RKO (cell line): ENCODE results near the gene ARHGAP31.
"Not testable (repeated sequence)": the region's sequence is repeated elsewhere in the genome, so short reads cannot be mapped to it uniquely, and the experiment has no call there.

Experiments used
- DNase-seq: peaks from one replicate; pipeline ENCODE4 v3.0.0-alpha.2; 2016; ENCODE audit warnings: low spot score

ARHGAP31 gene

DNA sequence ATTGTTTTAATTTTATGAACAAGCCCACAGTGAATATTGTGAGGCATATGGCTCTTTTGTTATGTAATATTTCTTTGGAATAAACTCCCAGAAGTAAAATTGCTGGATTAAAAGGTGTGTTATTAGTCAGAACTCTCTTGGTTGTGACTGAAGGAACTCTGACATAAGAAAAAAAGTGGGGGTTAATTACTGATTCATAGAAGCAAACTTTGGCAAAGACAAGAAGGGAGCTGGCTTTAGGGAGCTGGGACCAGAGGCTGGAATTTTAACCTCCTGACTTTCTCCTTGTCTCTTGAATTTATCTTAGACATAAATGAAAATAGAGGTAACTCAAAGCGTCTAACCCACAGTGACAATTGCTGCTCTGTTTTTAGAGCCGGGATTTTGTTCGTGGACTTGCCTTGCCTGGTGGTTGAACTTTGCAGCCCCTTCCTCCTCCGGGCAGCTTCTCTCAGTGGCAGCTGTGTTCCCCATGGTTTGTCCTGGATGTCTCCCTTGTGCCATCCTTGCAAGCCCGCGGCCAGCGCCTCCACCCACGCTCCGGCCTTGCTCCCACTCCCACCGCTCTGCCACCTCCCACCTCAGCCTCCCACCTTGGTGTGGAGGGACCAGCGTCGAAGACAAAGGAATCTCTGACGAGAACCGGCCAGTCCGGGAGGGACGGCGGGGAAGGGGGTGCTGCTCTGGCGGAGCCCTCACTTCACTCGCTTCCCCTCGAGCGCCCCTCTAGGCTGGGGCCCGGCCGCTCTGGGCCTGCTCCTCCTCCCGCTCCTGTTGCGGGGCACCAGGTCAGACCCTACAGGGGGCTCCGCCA is 28.0 kb downstream of the ARHGAP31 start:
- peak; percentile 86 for DNase-seq

DNA sequence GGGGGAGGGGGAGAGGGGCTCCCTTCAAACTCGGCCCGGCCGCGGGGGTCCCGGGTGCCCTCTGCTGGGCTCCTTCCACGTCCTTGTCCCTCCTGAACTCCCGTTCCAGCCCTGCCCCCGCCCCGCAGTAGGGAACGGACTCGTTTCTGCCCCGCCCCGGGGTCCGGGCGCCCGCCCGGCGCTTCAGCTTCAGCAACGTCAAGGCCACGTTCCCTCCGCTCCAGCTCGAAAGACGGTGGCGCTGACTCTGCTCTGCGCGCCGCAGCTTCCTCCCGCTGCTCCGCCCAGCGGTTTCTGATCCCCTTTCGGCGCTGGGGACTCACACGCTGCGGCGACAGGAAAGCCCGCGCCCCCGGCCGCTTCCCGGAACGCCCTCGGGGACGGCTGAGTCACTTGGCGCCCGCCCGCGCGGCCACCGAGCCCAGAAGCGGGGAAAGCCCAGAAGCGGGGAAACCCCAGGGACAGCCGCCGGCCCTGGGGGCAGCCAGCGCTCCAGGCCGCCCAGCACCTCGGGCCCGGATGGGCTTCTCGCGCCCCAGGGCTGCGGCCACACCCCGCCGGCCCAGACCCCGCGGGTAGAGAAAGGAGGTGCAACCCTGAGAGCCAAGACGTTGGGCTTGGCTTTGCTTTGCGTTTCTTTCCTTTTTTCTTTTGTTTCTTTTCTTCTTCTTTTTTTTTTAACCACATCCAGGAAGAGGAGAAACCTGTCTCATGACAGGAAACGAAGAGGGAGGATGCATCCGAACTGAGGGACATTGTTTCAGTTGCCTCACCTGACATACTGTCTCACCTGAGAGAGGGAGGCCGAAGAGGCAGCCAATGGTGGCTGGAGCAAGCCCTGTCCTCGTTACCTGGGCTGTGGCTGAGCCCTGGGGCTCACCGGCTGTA is 28.9 kb downstream of the ARHGAP31 start:
- peak; percentile 86 for DNase-seq

DNA sequence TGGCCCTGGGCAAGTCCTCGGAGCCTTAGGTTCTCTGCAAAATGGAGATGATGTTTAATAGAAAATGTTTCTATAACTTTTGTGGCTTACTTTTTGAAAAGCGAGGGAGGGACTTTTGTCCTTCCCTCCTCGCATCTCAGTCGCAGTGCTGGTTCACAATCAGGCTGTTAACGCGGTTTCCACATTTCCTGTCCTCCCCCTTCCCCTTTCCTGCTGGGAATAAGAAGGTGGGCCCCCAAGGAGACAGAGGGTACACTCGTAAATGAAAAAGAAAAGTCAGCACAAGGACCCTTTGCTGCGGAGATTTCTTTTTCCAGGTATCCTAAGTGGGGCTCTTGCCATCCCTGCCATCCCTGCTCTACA is 29.5 kb downstream of the ARHGAP31 start:
- no peak for DNase-seq

DNA sequence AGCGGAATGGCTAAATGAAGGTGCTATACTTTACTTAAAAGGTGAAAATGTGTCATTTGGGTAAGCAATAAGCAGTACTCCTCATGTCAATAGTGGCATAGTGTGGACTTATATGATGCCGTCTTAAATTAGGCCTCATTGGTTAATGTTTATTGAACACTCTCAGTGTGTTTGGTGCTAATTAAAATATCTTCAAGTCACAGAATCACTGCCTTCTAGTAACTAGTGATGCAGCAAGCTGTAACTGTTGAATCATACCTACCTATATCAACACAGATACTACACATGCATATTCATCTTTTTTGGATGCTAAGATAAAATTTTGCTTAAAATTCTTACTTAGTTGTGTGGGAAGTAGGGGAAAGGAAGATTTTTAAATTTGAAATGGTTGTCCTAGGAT is 30.7 kb downstream of the ARHGAP31 start:
- no peak for DNase-seq

DNA sequence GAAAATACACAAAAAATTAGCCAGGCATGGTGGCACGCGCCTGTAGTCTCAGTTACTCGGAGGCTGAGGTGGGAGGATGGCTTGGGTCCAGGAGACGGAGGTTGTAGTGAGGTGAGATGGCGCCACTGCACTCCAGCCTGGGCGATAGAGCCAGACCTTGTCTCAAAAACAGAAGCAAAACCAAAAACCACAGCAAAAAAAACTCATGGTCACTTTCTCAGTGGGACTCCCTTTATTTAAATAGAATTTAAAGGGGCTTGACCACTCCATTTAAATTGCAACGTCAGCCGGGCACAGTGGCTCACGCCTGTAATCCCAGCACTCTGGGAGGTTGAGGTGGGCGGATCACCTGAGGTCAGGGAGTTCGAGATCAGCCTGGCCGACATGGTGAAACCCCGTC is 32.8 kb downstream of the ARHGAP31 start:
- no peak for DNase-seq

DNA sequence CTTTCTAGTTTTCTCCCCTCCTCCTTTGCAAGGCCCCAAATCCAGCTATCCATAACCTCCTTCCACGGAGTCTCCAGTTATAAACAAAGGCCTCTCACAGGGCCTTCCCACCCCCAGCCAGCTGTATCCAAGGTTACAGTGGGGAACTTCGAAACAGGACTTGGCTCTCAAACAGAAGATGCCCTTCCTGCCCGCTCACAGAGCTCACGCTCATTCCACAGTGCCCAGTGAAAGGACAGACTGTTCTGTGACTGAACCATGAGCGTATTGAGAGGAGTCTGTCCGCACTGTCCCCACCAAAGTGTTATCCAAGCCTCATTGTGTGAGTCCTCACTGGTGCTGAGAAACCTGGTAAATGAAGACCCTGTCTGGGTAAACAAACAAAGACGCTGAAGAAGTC is 35.4 kb downstream of the ARHGAP31 start:
- no peak for DNase-seq

DNA sequence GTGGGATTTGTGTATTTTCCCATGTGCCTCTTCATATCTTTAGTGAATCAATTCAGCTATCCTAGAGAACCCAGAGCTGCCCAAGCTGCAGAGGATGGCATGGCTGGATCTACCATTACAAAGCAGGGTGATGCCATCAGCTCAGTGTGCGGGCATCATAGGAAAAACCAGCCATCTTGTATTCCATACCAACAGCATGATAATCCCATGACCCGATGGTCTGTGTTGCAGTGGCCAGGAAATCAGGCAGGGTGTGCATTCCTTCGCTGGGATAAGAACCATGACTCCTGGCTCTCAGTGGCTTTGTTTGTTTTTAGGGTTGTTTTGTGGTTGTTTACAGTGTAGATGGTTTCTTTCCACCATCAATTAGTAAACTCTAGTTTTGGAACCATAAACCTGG is 36.0 kb downstream of the ARHGAP31 start:
- no peak for DNase-seq

DNA sequence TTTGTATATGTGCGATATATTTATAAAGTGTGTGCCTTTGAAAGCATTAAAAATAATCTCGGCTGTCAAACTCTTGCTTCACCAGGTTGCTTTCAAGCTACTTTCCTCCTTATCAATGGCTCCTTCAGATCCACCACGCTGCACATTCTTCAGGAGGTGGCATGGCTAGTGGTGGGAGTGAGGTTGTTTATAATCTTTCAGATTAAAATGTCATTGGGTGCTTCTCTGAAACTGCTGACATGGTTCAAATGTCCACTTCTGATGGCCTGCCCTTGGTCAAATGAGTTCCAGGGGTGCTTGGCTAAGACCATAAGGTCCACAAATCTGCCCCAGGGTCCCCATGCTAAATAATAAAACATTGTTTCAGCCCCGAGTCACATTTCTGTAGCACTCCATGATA is 36.7 kb downstream of the ARHGAP31 start:
- no peak for DNase-seq

DNA sequence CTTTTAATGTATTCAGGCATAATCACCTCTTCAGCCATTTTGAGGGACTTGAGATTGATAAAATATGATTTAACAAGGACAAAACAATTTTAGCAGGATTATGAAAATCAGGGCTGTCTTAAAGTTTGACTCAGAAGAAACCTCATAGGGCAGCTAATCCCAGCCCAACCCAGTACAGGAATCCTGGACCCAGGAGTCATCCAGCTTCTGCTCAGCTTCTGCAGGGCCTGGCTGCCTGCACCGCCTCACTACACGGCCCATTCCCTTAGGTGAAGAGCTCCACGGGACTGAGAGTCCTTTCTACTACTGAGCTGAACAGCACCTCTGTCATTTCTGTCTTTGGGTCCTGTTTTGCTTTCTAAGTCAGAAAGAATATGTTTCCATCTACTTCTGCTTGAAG is 37.5 kb downstream of the ARHGAP31 start:
- DNase-seq = no peak

DNA sequence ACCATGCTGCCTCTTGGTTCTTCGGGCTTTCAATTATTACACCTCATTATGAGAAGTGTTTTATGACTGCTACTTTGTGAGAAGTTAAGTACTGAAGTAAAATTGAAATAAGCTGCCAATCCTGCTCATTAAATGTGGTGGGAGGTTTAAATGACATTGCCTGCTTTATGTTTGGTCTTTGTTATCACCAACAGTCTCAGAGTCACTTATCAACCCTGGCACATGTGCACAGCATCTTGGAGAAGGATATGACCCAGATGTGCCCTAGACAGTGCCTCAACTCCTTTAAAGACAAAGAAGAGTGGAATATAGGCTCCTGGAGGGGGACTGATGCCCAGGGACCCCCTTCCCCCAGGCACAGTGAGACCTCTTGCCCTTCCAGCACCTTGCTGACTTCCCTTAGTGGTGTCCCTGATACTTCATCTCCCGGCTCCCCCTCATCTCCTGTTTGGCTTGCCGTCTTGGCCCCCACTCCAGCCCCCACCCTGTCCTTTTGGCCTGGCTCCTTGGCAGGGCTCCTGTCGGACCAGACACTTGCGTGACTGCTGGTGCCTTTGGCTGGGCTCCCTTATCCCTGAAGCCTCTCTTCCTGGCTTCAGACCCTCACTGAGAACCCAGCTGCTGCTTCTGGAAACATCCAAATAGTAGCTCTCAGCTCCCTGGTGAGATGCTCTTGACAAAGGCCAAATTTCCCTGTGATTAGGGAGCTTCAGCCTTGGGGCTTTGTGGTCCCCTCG is 39.8 kb downstream of the ARHGAP31 start:
- no peak for DNase-seq

DNA sequence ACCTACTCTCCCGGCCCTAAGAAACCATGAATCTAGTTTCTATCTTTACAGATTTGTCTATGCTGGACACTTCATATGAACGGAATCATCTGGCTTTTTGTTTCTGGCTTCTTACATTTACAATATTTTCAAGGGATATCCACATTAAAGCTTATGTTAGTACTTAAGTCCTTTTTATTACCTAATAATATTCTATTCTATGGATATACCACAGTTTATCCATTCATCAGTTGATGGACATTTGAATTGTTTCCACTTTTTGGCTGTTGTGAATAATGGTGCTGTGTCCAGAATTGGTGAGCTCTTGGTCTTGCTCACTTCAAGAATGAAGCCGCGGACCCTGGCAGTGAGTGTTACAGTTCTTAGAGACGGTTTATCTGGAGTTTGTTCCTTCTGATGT is 42.6 kb downstream of the ARHGAP31 start:
- DNase-seq = no peak

DNA sequence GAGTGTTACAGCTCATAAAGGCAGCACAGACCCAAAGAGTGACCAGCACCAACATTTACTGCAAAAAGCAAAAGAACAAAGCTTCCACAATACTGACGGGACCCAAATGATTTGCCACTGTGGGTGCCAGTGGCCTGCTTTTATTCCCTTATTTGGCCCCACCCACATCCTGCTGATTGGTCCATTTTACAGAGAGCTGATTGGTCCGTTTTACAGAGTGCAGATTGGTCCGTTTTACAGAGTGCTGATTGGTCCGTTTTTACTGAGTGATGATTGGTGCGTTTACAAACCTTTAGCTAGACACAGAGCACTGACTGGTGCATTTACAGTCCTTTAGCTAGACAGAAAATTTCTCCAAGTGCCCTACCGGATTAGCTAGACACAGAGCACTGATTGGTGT is 43.2 kb downstream of the ARHGAP31 start:
- DNase-seq = not testable (repeated sequence)

DNA sequence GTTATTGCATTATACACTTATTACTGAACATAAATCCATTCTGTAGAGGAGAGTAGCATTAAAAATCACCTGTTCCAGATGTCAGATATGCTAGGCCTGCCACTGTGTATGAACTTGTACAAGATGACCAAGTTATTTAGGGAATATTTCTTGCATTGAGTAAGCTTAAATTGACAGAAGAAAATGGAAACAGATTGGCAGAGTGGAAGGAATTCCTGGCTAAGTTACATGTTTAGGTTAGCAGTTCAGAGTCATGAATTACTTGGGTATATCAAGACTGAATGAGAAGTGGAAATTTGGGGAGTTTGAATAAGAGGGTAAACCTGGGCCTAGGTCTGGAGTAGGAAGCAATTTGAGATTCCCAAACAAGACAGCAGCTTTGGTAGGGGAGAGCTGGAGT is 44.6 kb downstream of the ARHGAP31 start:
- DNase-seq = no peak

DNA sequence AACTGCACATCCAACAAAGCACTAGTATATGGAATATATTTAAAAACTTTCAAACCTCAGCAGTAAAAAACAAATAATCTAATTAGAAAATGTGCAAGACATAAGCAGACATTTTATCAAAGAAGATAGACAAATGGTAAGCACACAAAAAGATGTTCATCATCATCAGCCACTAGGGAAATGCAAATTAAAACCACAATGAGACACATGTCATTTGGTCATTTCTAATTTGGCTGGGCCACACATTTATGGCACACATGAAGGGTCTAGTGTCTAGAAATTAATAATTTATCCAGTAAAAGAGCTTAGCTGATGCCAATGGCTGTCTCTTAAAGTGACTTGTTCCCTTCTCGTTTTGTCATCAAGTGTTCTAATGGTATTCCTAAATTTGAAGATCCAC is 45.8 kb downstream of the ARHGAP31 start:
- DNase-seq = no peak

DNA sequence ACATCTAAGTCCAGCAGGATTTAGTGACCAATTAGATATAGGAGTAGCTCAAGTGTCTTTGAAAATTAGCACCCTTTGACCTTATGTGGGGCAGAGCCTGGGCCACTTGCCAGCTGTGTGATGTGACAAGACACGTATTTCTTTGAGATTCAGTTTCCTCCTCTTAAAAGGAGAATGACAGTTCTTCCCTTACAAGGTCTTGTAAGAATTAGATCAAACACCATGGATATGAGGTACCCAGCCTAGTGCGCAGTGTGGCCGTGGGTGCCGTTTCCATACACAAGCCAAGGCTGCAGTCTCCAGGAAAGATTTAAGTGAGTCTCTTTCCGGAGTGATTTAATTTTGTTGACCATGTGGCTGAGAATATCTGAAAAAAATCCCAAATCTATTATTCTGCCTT is 46.3 kb downstream of the ARHGAP31 start:
- DNase-seq = no peak

DNA sequence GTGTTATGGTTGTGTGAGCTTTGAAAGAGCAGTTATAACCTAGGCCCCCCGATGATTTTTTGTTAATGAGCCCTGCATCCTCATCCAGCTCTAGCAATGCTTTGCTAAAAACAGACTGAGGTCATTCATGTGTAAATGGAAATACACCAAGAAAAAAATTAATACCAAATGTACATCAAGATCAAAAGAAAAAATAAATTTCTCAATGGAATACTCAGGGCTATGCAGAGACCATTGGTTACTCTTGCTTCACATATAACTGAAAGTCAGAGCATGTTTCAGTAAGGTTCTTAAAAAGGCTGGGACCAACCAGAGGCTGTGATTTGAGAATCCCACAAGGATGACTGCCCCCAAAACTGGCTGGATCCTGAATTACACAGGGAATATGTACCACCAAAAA is 48.0 kb downstream of the ARHGAP31 start:
- DNase-seq = no peak

DNA sequence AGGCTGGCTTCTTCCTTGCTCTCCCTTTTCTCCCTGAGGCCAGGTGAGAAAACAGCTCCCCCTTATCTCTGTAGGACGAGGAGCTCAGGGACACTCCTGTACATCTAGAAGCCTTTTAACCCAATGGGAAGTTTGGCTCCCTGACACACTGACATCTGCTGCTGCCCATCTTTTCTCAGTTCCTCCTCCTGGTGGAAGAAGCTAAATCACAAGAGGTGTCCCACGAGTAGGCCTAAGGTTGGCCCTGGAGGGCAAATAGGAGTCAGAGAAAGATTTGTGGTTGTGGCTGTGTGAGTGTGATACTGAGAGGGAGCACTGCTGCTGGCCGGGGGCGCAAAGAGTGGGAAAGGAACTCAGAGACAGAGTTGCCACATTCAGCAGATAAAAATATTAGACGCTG is 49.5 kb downstream of the ARHGAP31 start:
- no peak for DNase-seq

DNA sequence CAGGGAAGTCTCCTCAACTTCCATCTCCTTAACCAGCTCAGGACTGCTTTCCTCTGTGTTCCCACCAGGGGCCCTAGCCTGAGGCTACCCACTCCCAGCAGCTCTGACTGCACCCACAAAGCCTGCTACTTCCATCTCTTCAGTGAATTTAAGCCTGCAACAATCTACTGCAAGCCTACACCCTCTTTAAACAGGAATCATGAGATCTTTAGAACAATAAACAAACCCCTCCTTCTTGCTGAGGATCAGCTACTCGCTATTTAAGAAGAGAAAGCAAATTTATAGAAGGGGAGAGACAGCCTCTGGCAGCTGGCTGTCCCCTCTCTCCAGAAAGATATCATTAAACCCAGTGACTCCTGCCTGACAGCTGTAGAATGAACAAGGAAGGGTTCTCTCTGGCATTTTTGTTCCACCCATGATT is 51.9 kb downstream of the ARHGAP31 start:
- no peak for DNase-seq

DNA sequence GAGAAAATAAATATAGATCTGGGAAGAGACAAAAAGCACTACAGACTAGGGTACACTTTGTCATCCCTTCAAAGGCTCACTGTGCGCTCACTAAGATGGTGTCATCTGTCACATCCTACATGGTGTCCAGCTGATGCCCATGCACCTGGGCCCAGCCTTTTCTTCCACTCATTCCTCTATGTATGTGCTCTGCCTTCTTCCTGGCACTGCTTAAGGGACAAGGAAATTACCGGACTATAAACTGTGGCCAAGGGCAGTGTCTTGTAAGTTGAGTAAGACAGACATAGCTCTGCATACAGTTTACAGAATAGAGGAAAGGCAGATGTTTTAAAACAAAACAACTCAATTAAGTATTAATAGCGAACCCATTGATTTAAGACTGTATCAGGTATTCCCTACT is 52.9 kb downstream of the ARHGAP31 start:
- DNase-seq = no peak

DNA sequence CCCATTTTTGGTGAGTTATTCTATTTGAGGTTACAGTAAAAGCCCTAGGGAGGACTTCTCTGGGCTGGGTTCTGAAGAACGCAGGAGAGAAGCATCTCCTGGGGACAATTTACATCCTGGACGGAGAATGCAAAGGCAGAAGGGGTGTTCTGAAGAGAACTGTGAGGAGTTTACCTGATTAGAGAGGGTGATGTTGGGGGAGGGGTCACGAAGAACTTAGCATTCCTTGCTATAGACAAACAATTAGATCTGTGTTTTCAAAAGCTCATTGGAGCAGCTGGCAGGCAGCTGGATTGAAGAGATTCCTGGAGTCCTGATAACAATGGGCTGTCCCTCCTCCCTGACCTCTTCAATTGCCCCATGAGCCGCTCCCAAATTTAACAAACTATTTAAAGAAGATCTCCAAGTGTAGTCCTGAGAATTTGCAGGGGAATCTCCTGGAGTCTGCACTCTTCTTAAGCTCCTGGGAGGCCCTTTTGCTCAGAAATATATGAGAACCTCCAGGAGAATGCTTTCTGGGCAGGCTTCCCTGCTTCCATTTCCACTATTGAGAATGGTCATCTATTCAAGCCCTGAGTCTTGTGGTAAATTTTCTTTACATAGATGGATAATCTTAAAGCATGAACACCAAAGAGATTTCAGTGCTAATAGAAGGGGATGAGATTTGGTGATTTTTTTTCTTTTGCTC is 55.3 kb downstream of the ARHGAP31 start:
- DNase-seq = no peak

DNA sequence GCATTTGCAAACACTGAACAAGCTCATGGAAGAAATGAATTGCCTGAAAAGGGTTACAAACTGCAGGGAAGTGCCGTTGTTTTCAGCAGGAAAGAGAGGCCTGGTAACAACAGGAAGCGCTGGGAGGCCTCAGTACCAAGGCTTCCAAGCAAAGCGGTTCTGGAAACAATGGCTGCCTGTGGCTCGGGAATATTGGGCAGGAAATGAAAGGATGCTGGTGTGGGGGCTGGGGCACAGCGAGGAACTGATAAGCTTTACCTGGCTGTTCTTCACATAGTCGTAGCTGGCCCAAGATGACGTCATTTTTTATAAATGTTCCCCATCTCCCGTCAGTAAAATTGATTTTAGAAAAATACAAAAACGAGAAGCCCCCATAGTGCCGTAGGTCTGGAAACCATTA is 55.9 kb downstream of the ARHGAP31 start:
- DNase-seq = no peak

DNA sequence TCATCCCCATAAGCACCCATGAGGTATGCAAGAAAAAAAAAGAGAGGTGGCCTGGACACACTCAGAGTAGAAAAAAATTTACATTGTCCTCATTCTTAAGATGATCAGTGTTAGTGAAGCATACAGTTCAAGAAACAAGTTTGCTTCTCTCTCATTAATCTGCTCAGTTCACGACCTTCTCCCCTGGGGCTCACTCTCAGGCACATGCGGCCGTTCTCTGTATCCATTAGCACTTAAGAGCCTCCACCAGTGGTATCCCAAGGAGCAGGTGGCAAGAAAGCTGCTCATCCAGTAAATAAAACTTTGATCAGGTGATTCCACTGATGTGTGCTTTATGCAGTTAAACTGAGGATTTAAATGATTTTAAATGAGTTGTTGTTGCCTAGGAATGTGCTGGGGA is 57.4 kb downstream of the ARHGAP31 start:
- no peak for DNase-seq
